HepG2 (cell line): ENCODE measurements around the gene CXCL9. TPM values are rescaled to one million over a fixed set of nuclear protein-coding genes. Genes with fewer than 3 reads are reported as not detected.

Experiments used
- ATAC-seq: fragments of 200-7000 bp; cut with Tn5 transposase; 3 replicates; pipeline ENCODE4 v1.9.1; 2020; ENCODE audit warnings: mild to moderate bottlenecking, moderate library complexity
- BruUV-seq: library from RNA; stranded (reverse); fragments of 400-500 nt; replicated peaks from 2 replicates; lab custom pipeline; 2021; lab: Mats Ljungman, UMichigan
- CTCF ChIA-PET: fragments of 300-600 bp; formaldehyde crosslinking; extraction: SDS; loops from one replicate; lab custom pipeline; 2021; ENCODE audit warnings: low total read pairs, inconsistent platforms, low intra/inter-chr PET ratio; lab: Yijun Ruan, JAX
- POLR2A ChIA-PET: fragments of 350-600 bp; sonication (Branson Sonifier 250); formaldehyde crosslinking; loops from one replicate; lab custom pipeline; 2020; ENCODE audit warnings: antibody characterized with exemption, inconsistent platforms; lab: Yijun Ruan, JAX
- DNase-seq: peaks from one replicate; pipeline ENCODE4 v3.0.0-alpha.2; 2015; ENCODE audit warnings: low spot score
- FAIRE-seq: peaks from 3 replicates; lab custom pipeline; 2011; peaks lifted over from hg19 to GRCh38; lab: Jason Lieb, UNC
- H2AFZ ChIP-seq: one replicate; pipeline ENCODE4 v1.6.1; 2011; ENCODE audit warnings: low read length, inconsistent platforms
- H3K27ac ChIP-seq: fragments of 300-600 bp; 3 replicates; pipeline ENCODE4 v1.8.0; 2011; ENCODE audit warnings: mixed run types, mild to moderate bottlenecking, mixed read lengths, low read length, inconsistent platforms; ENCODE audit not compliant: insufficient read depth; ENCODE audit errors: extremely low read length
- H3K27me3 ChIP-seq, 2 experiments: fragments of 200-600 bp in 1 of 2; 2 replicates in 1 of 2; 3 replicates in 1 of 2; pipeline versions ENCODE4 v1.6.0 to v1.8.0; 2011; ENCODE audit warnings: low read length in 2 of 2, mild to moderate bottlenecking in 2 of 2, moderate library complexity in 2 of 2, inconsistent platforms in 1 of 2; ENCODE audit not compliant: insufficient read depth in 2 of 2, control insufficient read depth in 1 of 2
- H3K36me3 ChIP-seq, 2 experiments: fragments of 200-600 bp in 1 of 2; replicated peaks in 1 of 2; 2 replicates in 1 of 2; 3 replicates in 1 of 2; pipeline versions ENCODE4 v1.5.1 to v1.8.0; 2011; ENCODE audit warnings: low read length in 2 of 2, inconsistent platforms in 1 of 2; ENCODE audit not compliant: insufficient read depth in 2 of 2, control insufficient read depth in 1 of 2
- H3K4me1 ChIP-seq: 2 replicates; pipeline ENCODE4 v1.5.1; 2012; ENCODE audit warnings: low read length, inconsistent platforms; ENCODE audit not compliant: insufficient read depth
- H3K4me2 ChIP-seq: 2 replicates; pipeline ENCODE4 v1.6.0; 2011; ENCODE audit warnings: low read depth, low read length, inconsistent platforms
- H3K4me3 ChIP-seq, 3 experiments: fragments of 200-600 bp in 1 of 3; sonication (generic), shearing (Covaris generic) in 1 of 3; replicated peaks in 1 of 3; 2 replicates each; pipeline ENCODE4 v1.5.1; 2011 to 2016; ENCODE audit warnings: low read length in 3 of 3, inconsistent platforms in 2 of 3, low read depth in 2 of 3, mild to moderate bottlenecking in 2 of 3, control low read depth in 1 of 3, mixed read lengths in 1 of 3; ENCODE audit not compliant: insufficient read depth in 1 of 3
- H3K79me2 ChIP-seq: one replicate; pipeline ENCODE4 v1.6.1; 2011; ENCODE audit warnings: low read length, inconsistent platforms; ENCODE audit not compliant: insufficient read depth
- H3K9ac ChIP-seq: 2 replicates; pipeline ENCODE4 v1.6.0; 2011; ENCODE audit warnings: mild to moderate bottlenecking, low read depth, low read length, inconsistent platforms; ENCODE audit not compliant: insufficient read depth
- H3K9me3 ChIP-seq: 2 replicates; pipeline ENCODE4 v1.5.1; 2012; ENCODE audit warnings: mild to moderate bottlenecking, low read length
- H4K20me1 ChIP-seq: 2 replicates; pipeline ENCODE4 v1.6.0; 2011; ENCODE audit warnings: inconsistent platforms, mild to moderate bottlenecking, low read length, moderate library complexity; ENCODE audit not compliant: insufficient read depth
- ATF4 ChIP-seq, 2 experiments: fragments of 450-650 bp in 1 of 2; sonication (generic) in 1 of 2; formaldehyde crosslinking; IDR thresholded peaks; 2 replicates each; pipeline versions ENCODE4 v1.5.0 to v1.8.0; 2020 to 2022; ENCODE audit warnings: mild to moderate bottlenecking in 1 of 2, missing genetic modification reagents in 1 of 2
- EED ChIP-seq: sonication (generic); formaldehyde crosslinking; IDR thresholded peaks from 2 replicates; pipeline ENCODE4 v1.5.0; 2020; ENCODE audit warnings: mild to moderate bottlenecking, missing genetic modification reagents
- FOXM1 ChIP-seq: sonication (generic); formaldehyde crosslinking; IDR thresholded peaks from 2 replicates; pipeline ENCODE4 v1.5.0; 2020; ENCODE audit warnings: missing genetic modification reagents
- NFYB ChIP-seq: sonication (generic); formaldehyde crosslinking; IDR thresholded peaks from 2 replicates; pipeline ENCODE4 v1.4.0; 2020; ENCODE audit warnings: missing genetic modification reagents
- RERE ChIP-seq: IDR thresholded peaks from 2 replicates; pipeline ENCODE4 v1.6.1; 2016; ENCODE audit warnings: low read depth, missing genetic modification reagents, missing compliant biosample characterization
- SOX6 ChIP-seq, 2 experiments: fragments of 450-650 bp in 1 of 2; sonication (generic) in 1 of 2; formaldehyde crosslinking in 1 of 2; IDR thresholded peaks; 2 replicates each; pipeline versions ENCODE4 v1.4.0 to v1.6.1; 2017 to 2020; ENCODE audit warnings: antibody characterized with exemption in 1 of 2, mild to moderate bottlenecking in 1 of 2, missing genetic modification reagents in 1 of 2
- TFDP2 ChIP-seq: sonication (generic); formaldehyde crosslinking; IDR thresholded peaks from 2 replicates; pipeline ENCODE4 v1.4.0; 2020; ENCODE audit warnings: missing genetic modification reagents
- THAP8 ChIP-seq: sonication (generic); formaldehyde crosslinking; IDR thresholded peaks from 2 replicates; pipeline ENCODE4 v1.5.1; 2020; ENCODE audit warnings: missing genetic modification reagents, mild to moderate bottlenecking, borderline replicate concordance
- ZFP62 ChIP-seq: sonication (generic); formaldehyde crosslinking; IDR thresholded peaks from 2 replicates; pipeline ENCODE4 v1.4.0; 2020; ENCODE audit warnings: missing genetic modification reagents
- ZNF3 ChIP-seq: IDR thresholded peaks from 2 replicates; pipeline ENCODE4 v1.7.0; 2017; ENCODE audit warnings: inconsistent platforms
- ZNF30 ChIP-seq: sonication (generic); formaldehyde crosslinking; IDR thresholded peaks from 2 replicates; pipeline ENCODE4 v1.5.0; 2020; ENCODE audit warnings: mild to moderate bottlenecking, missing genetic modification reagents
- ZNF576 ChIP-seq: sonication (generic); formaldehyde crosslinking; IDR thresholded peaks from 2 replicates; pipeline ENCODE4 v1.4.0; 2020; ENCODE audit warnings: mild to moderate bottlenecking, missing genetic modification reagents
- ZNF710 ChIP-seq: sonication (generic); formaldehyde crosslinking; IDR thresholded peaks from 2 replicates; pipeline ENCODE4 v1.5.0; 2020; ENCODE audit warnings: mild to moderate bottlenecking, missing genetic modification reagents, borderline replicate concordance
- WGBS: methylation state at CpG from one replicate; pipeline ENCODE4 v1.1.6; 2017; ENCODE audit warnings: low lambda C conversion rate; 5-methylcytosine and 5-hydroxymethylcytosine counted together
- in situ Hi-C: cut with HindIII; loops from 2 replicates; pipeline ENCODE4 v1.10.0; 2017; ENCODE audit warnings: low pct_unique_long_range_greater_than_20kb; ENCODE audit not compliant: extremely low pct_ligation_motif_present
- intact Hi-C: fragments of 100-400 bp; cut with micrococcal nuclease; formaldehyde crosslinking; loops from one replicate; pipeline ENCODE4 v1.10.0; 2022; ENCODE audit not compliant: unreplicated experiment
- polyA plus RNA-seq, 8 experiments: library from polyadenylated mRNA; depleted of rRNA in 3 of 8; stranded (reverse) in 7 of 8; unstranded in 1 of 8; fragments of >200 nt; fragmentation: Illumina TruSeq in 4 of 8; extraction: Trizol in 4 of 8; gene quantifications; 2 replicates each; pipeline versions ENCODE4 v1.2.1 to v1.2.3, GENCODE V29; 2011 to 2016; ENCODE audit warnings: low read depth in 4 of 8, missing spikeins in 1 of 8, mixed read lengths in 1 of 8; ENCODE audit not compliant: insufficient read depth in 1 of 8
- total RNA-seq, 5 experiments: library from RNA; depleted of rRNA; stranded (reverse); fragments of >200 nt; fragmentation: Illumina TruSeq; extraction: Trizol; gene quantifications; 2 replicates each; pipeline ENCODE4 v1.2.3, GENCODE V29; 2016; ENCODE audit warnings: low read depth in 1 of 5

CXCL9 gene
- total and polyA plus RNA-seq, 2 of the 13 experiments (the other 11 are each of a cell fraction or from before 2014, with no cell fraction given) = not detected

- no peak for TF ChIP-seq ZNF710 (CRISPR knock-in tag)
- TF ChIP-seq FOXM1 = no peak
- no peak for TF ChIP-seq ZNF30 (CRISPR knock-in tag)
- TF ChIP-seq TFDP2 (CRISPR knock-in tag) = no peak
- no peak for TF ChIP-seq ATF4 (CRISPR knock-in tag; IDR thresholded peaks at IDR 0.05)
Measured at GRCh38 chr4:76022677-76023076, 15.4 kb upstream of the CXCL9 start (continued).

- no TSS peak for BruUV-seq
- no peak for FAIRE-seq
- H3K79me2 ChIP-seq = no peaks in the 10 kb centered on the region
- no peak overlapping the region for H3K4me2 ChIP-seq
- no peak overlapping the region for H3K27ac ChIP-seq
- DNase-seq = no peak
- no peaks in the 10 kb centered on the region for H4K20me1 ChIP-seq
- no peak overlapping the region for H2AFZ ChIP-seq
- no peaks in the 10 kb centered on the region for H3K9me3 ChIP-seq
- no peaks in the 10 kb centered on the region for H3K36me3 ChIP-seq
- H3K9ac ChIP-seq = no peak overlapping the region
- no peaks in the 10 kb centered on the region for H3K27me3 ChIP-seq
- ATAC-seq = no peak
- H3K4me1 ChIP-seq = no peaks in the 10 kb centered on the region
- CTCF ChIA-PET = no interaction called here
- 11% methylated on average over 4 of the region's 4 CpGs for WGBS
- intact Hi-C loops = no loop called here
- no peak overlapping the region for H3K4me3 ChIP-seq
- POLR2A ChIA-PET = no interaction called here
- in situ Hi-C loops = no loop called here
- TF ChIP-seq ZFP62 (CRISPR knock-in tag) (no peak), THAP8 (CRISPR knock-in tag) (no peak), ZNF3 (CRISPR knock-in tag) (no peak), SOX6 (IDR thresholded peaks at IDR 0.05) (no peak), SOX6 (CRISPR knock-in tag; IDR thresholded peaks at IDR 0.05) (no peak), EED (no peak), ZNF576 (CRISPR knock-in tag) (no peak), RERE (CRISPR knock-in tag) (no peak), NFYB (no peak)
Measured at GRCh38 chr4:76022031-76022430, 14.7 kb upstream of the CXCL9 start.
